B cell (primary cell): Measurements from ENCODE around the gene SLC2A11.

Experiments used
- CTCF ChIP-seq: fragments of 200-600 bp; IDR thresholded peaks from one replicate; pipeline ENCODE4 v1.8.0; 2022; ENCODE audit warnings: antibody characterized with exemption, mild to moderate bottlenecking
- EZH2 ChIP-seq: IDR thresholded peaks from 2 replicates; pipeline ENCODE4 v1.6.1; 2012; ENCODE audit warnings: borderline replicate concordance, low read depth, mild to moderate bottlenecking, moderate library complexity, low read length; ENCODE audit not compliant: insufficient read depth, poor library complexity, severe bottlenecking

- TF ChIP-seq CTCF (no peak), EZH2 (no peak)
Observed at GRCh38 chr22:23820748-23821211, 36.9 kb upstream of the SLC2A11 start.
